GM13977 (cell line): ENCODE measurements around the gene THOC7.

Experiments
- DNase-seq: peaks from one replicate; pipeline ENCODE4 v3.0.0; 2012; ENCODE audit warnings: low spot score
- CTCF ChIP-seq: IDR thresholded peaks from 2 replicates; pipeline ENCODE4 v1.5.1; 2012; ENCODE audit warnings: mild to moderate bottlenecking, control low read depth; ENCODE audit not compliant: insufficient read depth; ENCODE audit errors: extremely low read depth, missing control alignments
- in situ Hi-C: fragments of 300-500 bp; cut with MboI; formaldehyde crosslinking; loops from one replicate; pipeline ENCODE4 v1.12.0; 2022; ENCODE audit warnings: low sequenced_read_pairs, low pct_unique_long_range_greater_than_20kb, mixed read lengths, inconsistent platforms; ENCODE audit not compliant: unreplicated experiment

The THOC7 gene

GRCh38 chr3:63795438-63795837 lies 68.2 kb downstream of the THOC7 start:
- in situ Hi-C loops: no loop called here
- TF ChIP-seq CTCF: no peak
- no peak for DNase-seq

- in situ Hi-C loops: no loop called here
- no peak for DNase-seq
- TF ChIP-seq CTCF: peak; percentile 21
These were observed 71.6 kb downstream of the THOC7 start for GRCh38 chr3:63791974-63792373.
